Liver (tissue), 3 donors: Measurements from ENCODE around the gene SLC1A5.

Experiments
- CTCF ChIP-seq: fragments of 150-350 bp; IDR thresholded peaks from 2 replicates; pipeline ENCODE4 v1.5.1; 2017; ENCODE audit warnings: improper control_type of control experiment, low read depth, low read length; ENCODE audit not compliant: missing input control
- EGR1 ChIP-seq, 2 donors: IDR thresholded peaks; 2 replicates each; pipeline ENCODE4 v1.6.1; 2016 to 2018; ENCODE audit warnings: antibody characterized with exemption in 2 of 2, low read depth in 2 of 2
- FOXA1 ChIP-seq: IDR thresholded peaks from 2 replicates; pipeline ENCODE4 v1.6.1; 2016; ENCODE audit warnings: antibody characterized with exemption
- GABPA ChIP-seq, 2 donors: IDR thresholded peaks in 1 of 2; conservative IDR thresholded peaks in 1 of 2; 2 replicates each; pipeline ENCODE4 v1.6.1; 2016; ENCODE audit warnings: antibody characterized with exemption in 2 of 2, mild to moderate bottlenecking in 1 of 2, moderate library complexity in 1 of 2
- JUND ChIP-seq, 2 donors: IDR thresholded peaks; 2 replicates each; pipeline ENCODE4 v1.6.1; 2016; ENCODE audit warnings: antibody characterized with exemption in 2 of 2
- MAX ChIP-seq: IDR thresholded peaks from 2 replicates; pipeline ENCODE4 v1.6.1; 2016; ENCODE audit warnings: antibody characterized with exemption
- NR2F2 ChIP-seq: IDR thresholded peaks from 2 replicates; pipeline ENCODE4 v1.6.1; 2016; ENCODE audit warnings: antibody characterized with exemption
- RAD21 ChIP-seq, 2 donors: IDR thresholded peaks; 2 replicates each; pipeline ENCODE4 v1.6.1; 2016; ENCODE audit warnings: antibody characterized with exemption in 2 of 2, mild to moderate bottlenecking in 2 of 2
- RXRA ChIP-seq, 2 donors: IDR thresholded peaks; 2 replicates each; pipeline ENCODE4 v1.6.1; 2017 to 2018; ENCODE audit warnings: antibody characterized with exemption in 2 of 2, mild to moderate bottlenecking in 1 of 2
- SP1 ChIP-seq: IDR thresholded peaks from 2 replicates; pipeline ENCODE4 v1.6.1; 2018; ENCODE audit warnings: antibody characterized with exemption, mild to moderate bottlenecking
- TAF1 ChIP-seq: conservative IDR thresholded peaks from 2 replicates; pipeline ENCODE4 v1.6.1; 2016; ENCODE audit warnings: antibody characterized with exemption, mild to moderate bottlenecking
- YY1 ChIP-seq: IDR thresholded peaks from 2 replicates; pipeline ENCODE4 v1.6.1; 2016; ENCODE audit warnings: antibody characterized with exemption, mild to moderate bottlenecking
- TF ChIP-seq, protein P1 (sequence below): IDR thresholded peaks from 2 replicates; pipeline ENCODE4 v1.6.1; 2016; ENCODE audit warnings: antibody characterized with exemption, mild to moderate bottlenecking
- TF ChIP-seq, protein P2 (sequence below): IDR thresholded peaks from 2 replicates; pipeline ENCODE4 v1.6.1; 2016; ENCODE audit warnings: antibody characterized with exemption
- donor health status: healthy.
- donor health status: healthy.

DNA sequence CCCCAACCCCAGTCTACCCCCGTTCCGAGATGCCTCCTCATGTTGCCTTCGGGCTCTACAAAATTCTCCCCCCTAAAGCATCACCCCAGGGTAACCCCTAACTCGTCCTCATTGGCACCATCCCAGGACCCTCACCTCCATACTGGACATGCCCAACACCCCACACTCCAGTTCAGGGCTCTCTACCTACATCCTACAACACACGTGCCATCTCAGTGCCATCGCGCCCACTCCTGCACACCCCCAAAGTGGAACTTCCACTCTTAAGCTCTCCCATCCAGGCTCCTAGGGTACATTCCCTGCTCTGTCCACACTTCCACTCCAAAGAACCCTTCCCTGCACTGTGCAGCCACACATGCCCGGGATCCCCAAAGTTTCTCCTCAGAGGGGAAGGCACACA lies 43.4 kb downstream of the SLC1A5 start:
- TF ChIP-seq RXRA (IDR thresholded peaks at IDR 0.05) (no peak), CTCF (no peak), MAX (no peak), GABPA (IDR thresholded peaks at IDR 0.05 in 1 of 2, conservative IDR thresholded peaks at IDR 0.05 in 1 of 2) (no peak), RAD21 (IDR thresholded peaks at IDR 0.05) (no peak), JUND (IDR thresholded peaks at IDR 0.05) (no peak), EGR1 (IDR thresholded peaks at IDR 0.05; ENCODE audit: low read depth in 2 of 2) (no peak), TAF1 (no peak), SP1 (no peak), NR2F2 (no peak), FOXA1 (no peak), YY1 (no peak)
- TF ChIP-seq, protein P1, sequence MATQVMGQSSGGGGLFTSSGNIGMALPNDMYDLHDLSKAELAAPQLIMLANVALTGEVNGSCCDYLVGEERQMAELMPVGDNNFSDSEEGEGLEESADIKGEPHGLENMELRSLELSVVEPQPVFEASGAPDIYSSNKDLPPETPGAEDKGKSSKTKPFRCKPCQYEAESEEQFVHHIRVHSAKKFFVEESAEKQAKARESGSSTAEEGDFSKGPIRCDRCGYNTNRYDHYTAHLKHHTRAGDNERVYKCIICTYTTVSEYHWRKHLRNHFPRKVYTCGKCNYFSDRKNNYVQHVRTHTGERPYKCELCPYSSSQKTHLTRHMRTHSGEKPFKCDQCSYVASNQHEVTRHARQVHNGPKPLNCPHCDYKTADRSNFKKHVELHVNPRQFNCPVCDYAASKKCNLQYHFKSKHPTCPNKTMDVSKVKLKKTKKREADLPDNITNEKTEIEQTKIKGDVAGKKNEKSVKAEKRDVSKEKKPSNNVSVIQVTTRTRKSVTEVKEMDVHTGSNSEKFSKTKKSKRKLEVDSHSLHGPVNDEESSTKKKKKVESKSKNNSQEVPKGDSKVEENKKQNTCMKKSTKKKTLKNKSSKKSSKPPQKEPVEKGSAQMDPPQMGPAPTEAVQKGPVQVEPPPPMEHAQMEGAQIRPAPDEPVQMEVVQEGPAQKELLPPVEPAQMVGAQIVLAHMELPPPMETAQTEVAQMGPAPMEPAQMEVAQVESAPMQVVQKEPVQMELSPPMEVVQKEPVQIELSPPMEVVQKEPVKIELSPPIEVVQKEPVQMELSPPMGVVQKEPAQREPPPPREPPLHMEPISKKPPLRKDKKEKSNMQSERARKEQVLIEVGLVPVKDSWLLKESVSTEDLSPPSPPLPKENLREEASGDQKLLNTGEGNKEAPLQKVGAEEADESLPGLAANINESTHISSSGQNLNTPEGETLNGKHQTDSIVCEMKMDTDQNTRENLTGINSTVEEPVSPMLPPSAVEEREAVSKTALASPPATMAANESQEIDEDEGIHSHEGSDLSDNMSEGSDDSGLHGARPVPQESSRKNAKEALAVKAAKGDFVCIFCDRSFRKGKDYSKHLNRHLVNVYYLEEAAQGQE, result no peak
- TF ChIP-seq, protein P2, sequence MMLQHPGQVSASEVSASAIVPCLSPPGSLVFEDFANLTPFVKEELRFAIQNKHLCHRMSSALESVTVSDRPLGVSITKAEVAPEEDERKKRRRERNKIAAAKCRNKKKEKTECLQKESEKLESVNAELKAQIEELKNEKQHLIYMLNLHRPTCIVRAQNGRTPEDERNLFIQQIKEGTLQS, result no peak
